SK-N-SH (cell line): ENCODE results near the gene CHIC2. TPM values are rescaled to one million over a fixed set of nuclear protein-coding genes. Genes with fewer than 3 reads are reported as not detected.

Source experiments
- CTCF ChIA-PET: fragments of 300-600, 350-600 bp; formaldehyde crosslinking; extraction: SDS; loops from one replicate; lab custom pipeline; 2021; lab: Yijun Ruan, JAX
- POLR2A ChIA-PET: fragments of 350-600 bp; sonication (Branson Sonifier 250); formaldehyde crosslinking; extraction: SDS; loops from one replicate; lab custom pipeline; 2020; ENCODE audit warnings: antibody characterized with exemption, inconsistent platforms; lab: Yijun Ruan, JAX
- DNase-seq: peaks from one replicate; pipeline ENCODE4 v3.0.0; 2012
- H2AFZ ChIP-seq: fragments of 200-600 bp; sonication (generic); 2 replicates; pipeline ENCODE4 v1.8.1; 2016; ENCODE audit warnings: antibody characterized with exemption, mild to moderate bottlenecking, low read depth
- H3F3A ChIP-seq: fragments of 200-600 bp; sonication (generic); replicated peaks from 2 replicates; pipeline ENCODE3; 2016; ENCODE audit warnings: antibody characterized with exemption, mild to moderate bottlenecking; ENCODE audit not compliant: insufficient read depth
- H3K27ac ChIP-seq, 2 experiments: fragments of 200-500 bp in 1 of 2; fragments of 200-600 bp in 1 of 2; sonication (Bioruptor generic) in 1 of 2; sonication (generic), shearing (Covaris generic) in 1 of 2; 2 replicates each; pipeline versions ENCODE4 v1.5.1 to v1.6.1; 2014 to 2016; ENCODE audit warnings: low read depth in 2 of 2, inconsistent platforms in 1 of 2, low read length in 1 of 2, mild to moderate bottlenecking in 1 of 2, mixed read lengths in 1 of 2
- H3K27me3 ChIP-seq: fragments of 200-600 bp; sonication (generic), shearing (Covaris generic); 2 replicates; pipeline ENCODE4 v1.6.1; 2016; ENCODE audit warnings: mixed run types; ENCODE audit not compliant: insufficient read depth
- H3K36me3 ChIP-seq, 2 experiments: fragments of 200-500 bp in 1 of 2; fragments of 200-600 bp in 1 of 2; sonication (Bioruptor generic) in 1 of 2; sonication (generic) in 1 of 2; replicated peaks in 1 of 2; 2 replicates each; pipeline versions ENCODE3 to v1.5.1; 2014 to 2016; ENCODE audit warnings: low read length in 1 of 2, mild to moderate bottlenecking in 1 of 2; ENCODE audit not compliant: insufficient read depth in 2 of 2, control insufficient read depth in 1 of 2
- H3K4me1 ChIP-seq, 2 experiments: fragments of 200-500 bp in 1 of 2; fragments of 200-600 bp in 1 of 2; sonication (Bioruptor generic) in 1 of 2; sonication (generic), shearing (Covaris generic) in 1 of 2; 2 replicates each; pipeline versions ENCODE4 v1.5.1 to v1.6.1; 2014 to 2016; ENCODE audit warnings: low read depth in 1 of 2, low read length in 1 of 2, mixed run types in 1 of 2; ENCODE audit not compliant: insufficient read depth in 2 of 2, control insufficient read depth in 1 of 2
- H3K4me2 ChIP-seq: fragments of 200-600 bp; sonication (generic), shearing (Covaris generic); 2 replicates; pipeline ENCODE4 v1.6.1; 2017; ENCODE audit warnings: mixed run types
- H3K4me3 ChIP-seq, 2 experiments: fragments of 200-500 bp in 1 of 2; fragments of 200-600 bp in 1 of 2; sonication (Bioruptor generic) in 1 of 2; sonication (generic), shearing (Covaris generic) in 1 of 2; 2 replicates each; pipeline versions ENCODE4 v1.5.1 to v1.8.1; 2014 to 2016; ENCODE audit warnings: low read depth in 2 of 2, inconsistent platforms in 1 of 2, low read length in 1 of 2, mild to moderate bottlenecking in 1 of 2, mixed read lengths in 1 of 2, moderate library complexity in 1 of 2
- H3K79me2 ChIP-seq: fragments of 200-600 bp; sonication (generic); 2 replicates; pipeline ENCODE4 v1.8.1; 2017; ENCODE audit warnings: mild to moderate bottlenecking; ENCODE audit not compliant: insufficient read depth
- H3K9ac ChIP-seq: fragments of 200-600 bp; sonication (generic); 2 replicates; pipeline ENCODE4 v1.6.1; 2017; ENCODE audit warnings: mixed run types
- H3K9me2 ChIP-seq: fragments of 200-600 bp; sonication (generic); 2 replicates; pipeline ENCODE4 v1.6.1; 2017; ENCODE audit warnings: mixed run types
- H3K9me3 ChIP-seq: fragments of 200-600 bp; sonication (generic); 2 replicates; pipeline ENCODE4 v1.6.1; 2017; ENCODE audit warnings: mixed run types, mild to moderate bottlenecking, moderate library complexity
- H4K20me1 ChIP-seq: fragments of 200-600 bp; sonication (generic); 2 replicates; pipeline ENCODE4 v1.6.1; 2017; ENCODE audit warnings: mild to moderate bottlenecking, mixed run types; ENCODE audit not compliant: insufficient read depth
- EP300 ChIP-seq, 2 experiments: IDR thresholded peaks; 2 replicates each; pipeline versions ENCODE4 v1.4.0 to v1.6.1; 2012; ENCODE audit warnings: borderline replicate concordance in 1 of 2, low read depth in 1 of 2, low read length in 1 of 2
- FOSL2 ChIP-seq: IDR thresholded peaks from 2 replicates; pipeline ENCODE4 v1.4.0; 2012; ENCODE audit warnings: low read depth, mild to moderate bottlenecking, moderate library complexity, borderline replicate concordance
- GATA2 ChIP-seq: sonication (generic); formaldehyde crosslinking; IDR thresholded peaks from 2 replicates; pipeline ENCODE4 v1.5.0; 2020; ENCODE audit warnings: mild to moderate bottlenecking, missing genetic modification reagents
- IRF3 ChIP-seq: fragments of 150-350 bp; IDR thresholded peaks from 2 replicates; pipeline ENCODE4 v1.6.1; 2016; ENCODE audit warnings: mild to moderate bottlenecking, low read depth, low read length
- JUND ChIP-seq: IDR thresholded peaks from 2 replicates; pipeline ENCODE4 v1.4.0; 2012
- NFIC ChIP-seq: IDR thresholded peaks from 2 replicates; pipeline ENCODE4 v1.4.0; 2012; ENCODE audit warnings: borderline replicate concordance
- POLR2AphosphoS5 ChIP-seq: IDR thresholded peaks from 2 replicates; pipeline ENCODE4 v1.6.1; 2012; ENCODE audit warnings: low read depth, low read length
- REST ChIP-seq: IDR thresholded peaks from 2 replicates; pipeline ENCODE4 v1.6.1; 2012; ENCODE audit warnings: mild to moderate bottlenecking, low read depth, low read length, moderate library complexity
- SMC3 ChIP-seq: IDR thresholded peaks from 2 replicates; pipeline ENCODE4 v1.6.1; 2012; ENCODE audit warnings: low read depth, low read length, improper control_type of control experiment
- WGBS: methylation state at CpG from one replicate; pipeline ENCODE4 v1.1.6; 2017; ENCODE audit warnings: low lambda C conversion rate; 5-methylcytosine and 5-hydroxymethylcytosine counted together
- polyA plus RNA-seq, 3 experiments: library from polyadenylated mRNA; depleted of rRNA; stranded (reverse); fragments of >200 nt; gene quantifications; 2 replicates each; pipeline ENCODE4 v1.2.3, GENCODE V29; 2012

CHIC2 gene
- polyA plus RNA-seq, 1 of the 3 experiments (the other 2 are of a cell fraction) = 26.8 TPM

- H3K27me3 ChIP-seq = no peaks in the 10 kb centered on the region
- H3K4me1 ChIP-seq = peaks cover 16 to 20% of the 10 kb centered on the region in 2 experiments
- CTCF ChIA-PET = interaction anchor here (1.0 to 1.4 kb wide), 4 partner anchors 35 to 172 kb away, joined by 3 read pairs; no protein-coding TSS in a partner anchor
- peak overlapping the region; percentile 95 to 97; a peak in 3 of 4 replicates for H3K4me3 ChIP-seq
- 97% methylated on average over 1 of the region's 1 CpG for WGBS
- TF ChIP-seq JUND (no peak), REST (no peak), GATA2 (CRISPR knock-in tag) (no peak), EP300 (IDR thresholded peaks at IDR 0.05; ENCODE audit: borderline replicate concordance in 1 of 2, low read depth in 1 of 2, low read length in 1 of 2) (no peak), POLR2AphosphoS5 (no peak), SMC3 (no peak), NFIC (no peak), IRF3 (no peak)
- TF ChIP-seq, all 33 proteins: peak for 0
- Histone ChIP-seq H3K9ac (no peak overlapping the region), H3K79me2 (peaks cover 75% of the 10 kb centered on the region), H2AFZ (no peak overlapping the region), H3K36me3 (peaks cover 16 to 35% of the 10 kb centered on the region in 2 experiments), H3K9me2 (no peaks in the 10 kb centered on the region), H3K4me2 (peak overlapping the region; percentile 93), H4K20me1 (peaks cover 54% of the 10 kb centered on the region), H3K9me3 (no peaks in the 10 kb centered on the region), H3K27ac (no peak overlapping the region), H3F3A (peaks cover 31% of the 10 kb centered on the region)
- POLR2A ChIA-PET = no interaction called here
- no peak for DNase-seq
Observed at GRCh38 chr4:54061873-54062272, 2.5 kb downstream of the CHIC2 start.

- H2AFZ ChIP-seq = no peak overlapping the region
- H3K79me2 ChIP-seq = peaks cover 83% of the 10 kb centered on the region
- ChIA-PET POLR2A (no interaction called here), CTCF (interaction anchor here (1.1 kb wide), 1 partner anchor 156 kb away, joined by 3 read pairs; no protein-coding TSS in a partner anchor)
- no peak for TF ChIP-seq SMC3
- no peak for TF ChIP-seq FOSL2
- 92% methylated on average over 3 of the region's 3 CpGs for WGBS
- H3K4me2 ChIP-seq = peak overlapping the region; percentile 93
- H4K20me1 ChIP-seq = peaks cover 62% of the 10 kb centered on the region
- H3K9me2 ChIP-seq = no peaks in the 10 kb centered on the region
- H3K9ac ChIP-seq = no peak overlapping the region
- H3K4me3 ChIP-seq = peak overlapping the region; percentile 95 to 97; a peak in 3 of 4 replicates
- H3F3A ChIP-seq = peaks cover 27% of the 10 kb centered on the region
- no peak for DNase-seq
- no peak overlapping the region for H3K27ac ChIP-seq
- H3K4me1 ChIP-seq = peaks cover 8 to 16% of the 10 kb centered on the region in 2 experiments
- no peaks in the 10 kb centered on the region for H3K27me3 ChIP-seq
- H3K36me3 ChIP-seq = peaks cover 16 to 35% of the 10 kb centered on the region in 2 experiments
- no peaks in the 10 kb centered on the region for H3K9me3 ChIP-seq
Observed at GRCh38 chr4:54061067-54061466, 3.3 kb downstream of the CHIC2 start.
